Stimulated activated CD8-positive, alpha-beta memory T cell treated with anti-CD3 and anti-CD28 coated beads, Interleukin-15, amount 100 ng/mL, for 48 hours (primary cell): ENCODE data around the gene TRPV5.

Source experiments
- DNase-seq, 2 donors: peaks; one replicate each; pipeline ENCODE4 v3.0.0-alpha.2; 2020; ENCODE audit warnings: low read depth in 2 of 2

Gene TRPV5

DNA sequence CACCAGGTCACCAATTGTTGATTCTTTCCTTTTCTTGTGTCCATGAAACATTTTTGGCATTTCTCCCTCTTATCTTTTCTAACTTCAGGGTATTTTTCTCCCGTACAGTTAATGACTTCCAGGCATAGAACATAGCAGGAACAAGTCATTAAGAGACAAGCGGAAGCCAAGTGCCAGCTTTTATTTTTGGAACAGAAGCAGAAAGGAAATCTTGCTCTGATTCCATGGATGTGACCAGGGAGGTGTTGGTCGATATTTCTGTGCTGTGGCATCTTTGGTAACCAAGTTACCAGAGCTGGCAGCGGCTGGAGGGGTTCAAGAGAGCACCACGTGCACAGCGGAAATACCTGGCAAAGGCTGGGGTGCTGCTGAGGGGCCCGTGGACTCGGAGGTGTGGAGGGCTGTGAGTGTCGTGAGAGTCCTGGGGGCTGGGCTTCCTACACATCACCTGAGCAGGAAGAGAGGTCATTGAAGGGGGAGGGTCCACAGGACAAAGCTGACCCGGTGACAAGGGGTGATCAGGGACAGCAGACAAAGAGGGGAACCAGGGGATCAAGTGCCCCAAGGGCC is 7.5 kb upstream of the TRPV5 start:
- DNase-seq, result no peak

DNA sequence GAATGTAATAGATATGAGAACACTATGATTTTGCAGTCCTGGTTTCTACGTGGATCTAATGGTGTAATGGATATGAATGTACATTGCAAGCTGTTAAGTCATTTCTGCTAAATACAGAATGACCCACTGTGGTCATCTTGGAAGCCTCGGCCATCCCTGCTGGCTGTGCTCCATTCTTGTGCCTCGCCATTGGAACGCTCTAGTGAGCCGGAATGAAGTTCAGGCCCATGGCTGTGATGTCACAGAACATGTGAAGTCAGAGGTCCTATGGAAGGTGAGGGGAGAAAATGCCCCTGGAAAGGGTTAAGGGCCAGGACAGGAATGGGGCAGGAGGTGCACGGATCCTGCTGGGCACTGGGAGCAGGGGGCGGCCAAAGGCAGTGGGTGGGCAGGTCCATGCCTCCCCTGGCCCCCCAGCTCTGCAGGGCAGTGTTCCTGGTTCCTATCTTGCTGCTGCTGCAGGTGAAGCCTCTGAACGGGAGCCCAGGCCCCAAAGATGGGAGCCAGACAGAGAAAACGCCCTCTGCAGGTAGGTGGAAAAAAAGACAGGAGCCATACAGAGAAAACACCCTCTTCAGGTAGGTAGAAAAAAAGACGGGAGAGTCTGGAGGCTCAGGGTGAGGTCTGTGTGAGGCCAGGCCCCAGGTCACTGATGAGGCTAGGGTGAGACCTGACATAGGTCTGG is 5.8 kb upstream of the TRPV5 start, which contains the start of gene LLCFC1:
Gene LLCFC1 (plus strand): TSS at position 259 of the 685 bp plus-strand sequence. CDS start 138 bp downstream, at position 397.
- no peak for DNase-seq

DNA sequence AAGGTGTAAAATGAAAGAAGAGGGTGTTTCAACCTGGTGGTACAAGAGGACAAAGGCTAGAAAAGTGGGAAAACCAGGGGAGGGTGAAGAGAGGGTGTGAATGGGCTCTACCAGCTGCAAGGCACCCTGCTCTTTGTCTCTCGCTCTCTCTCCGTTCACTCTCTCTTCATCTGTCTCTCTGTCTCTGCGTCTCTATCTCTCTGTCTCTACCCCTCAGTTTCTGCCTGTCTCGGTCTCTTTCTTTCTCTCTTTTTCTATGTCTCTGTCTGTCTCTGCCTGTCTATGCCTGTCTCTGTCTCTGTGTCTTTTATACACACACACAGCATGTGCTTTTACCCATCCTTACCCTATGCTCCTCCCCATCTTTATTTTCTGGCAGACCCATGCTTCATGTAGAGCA is 5.1 kb upstream of the TRPV5 start:
- no peak for DNase-seq

DNA sequence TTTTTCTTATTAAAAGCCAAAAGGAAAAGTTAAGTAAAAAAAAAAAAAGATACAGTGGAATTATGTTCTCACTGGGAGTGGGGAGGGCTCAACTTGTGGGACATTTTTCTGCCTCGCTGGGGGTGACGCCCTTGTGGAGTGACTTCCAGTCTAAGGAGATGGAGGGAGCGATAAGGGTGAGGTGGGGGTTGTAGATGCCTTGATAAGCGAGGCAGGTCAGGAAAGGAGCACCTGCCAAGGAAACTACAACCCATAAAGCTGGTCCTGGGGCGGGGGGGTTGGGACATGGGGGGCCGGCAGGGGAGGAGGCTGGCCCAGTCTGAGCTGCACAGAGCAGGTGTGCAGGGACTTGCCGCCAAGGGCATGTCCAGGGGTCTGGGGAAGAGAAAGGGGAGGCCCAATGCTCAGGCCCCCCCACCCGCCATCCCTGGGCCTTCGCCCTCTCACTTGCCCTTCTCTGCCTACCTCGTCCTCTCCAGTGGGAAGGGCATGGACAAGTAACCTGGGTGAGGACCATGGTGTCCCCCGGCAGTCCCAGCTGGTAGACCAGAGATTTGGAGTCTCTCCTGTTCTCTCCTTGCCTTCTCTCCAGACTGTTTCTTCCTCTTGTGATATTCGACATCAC is 2.5 kb upstream of the TRPV5 start:
- DNase-seq, result no peak

DNA sequence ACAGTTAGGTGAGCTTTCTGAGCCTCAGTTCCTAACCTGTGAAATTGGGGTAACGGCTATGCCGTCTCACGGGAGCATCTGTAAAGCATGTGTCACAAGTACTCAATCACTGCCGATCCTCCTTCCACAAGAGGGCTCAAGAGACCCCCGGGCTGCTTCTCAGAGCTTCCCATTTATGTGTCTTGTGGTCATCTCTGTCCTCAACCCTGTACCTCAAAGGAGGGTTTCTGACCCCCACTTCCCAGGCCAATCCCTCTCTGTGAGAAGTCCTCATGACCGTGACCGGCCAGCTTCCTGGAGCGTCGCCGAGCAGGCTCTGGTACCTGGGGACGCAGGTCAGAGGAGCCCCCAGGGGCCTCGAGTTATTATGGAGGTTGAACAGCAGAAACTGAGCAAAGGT is 510 bp upstream of the TRPV5 start:
- no peak for DNase-seq

DNA sequence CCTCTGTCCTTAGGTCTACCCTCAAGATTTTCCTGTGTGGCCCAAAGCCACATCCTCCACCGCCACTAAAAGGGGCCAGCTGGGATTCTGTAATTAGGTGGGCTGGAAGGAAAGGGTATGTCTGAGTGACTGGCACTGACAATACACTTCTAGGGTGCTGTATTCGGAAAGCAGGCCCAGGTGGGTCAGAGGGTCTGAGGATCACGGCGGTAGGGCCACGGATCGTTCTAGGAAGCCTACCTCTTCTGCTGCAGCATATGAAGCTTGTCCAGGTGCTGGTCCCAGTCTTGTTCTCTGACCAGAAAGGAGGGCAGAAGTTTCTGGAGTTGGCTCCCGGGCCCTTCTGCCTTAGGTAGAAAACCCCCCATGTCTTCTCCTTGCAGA is 462 bp downstream of the TRPV5 start:
- no peak for DNase-seq

DNA sequence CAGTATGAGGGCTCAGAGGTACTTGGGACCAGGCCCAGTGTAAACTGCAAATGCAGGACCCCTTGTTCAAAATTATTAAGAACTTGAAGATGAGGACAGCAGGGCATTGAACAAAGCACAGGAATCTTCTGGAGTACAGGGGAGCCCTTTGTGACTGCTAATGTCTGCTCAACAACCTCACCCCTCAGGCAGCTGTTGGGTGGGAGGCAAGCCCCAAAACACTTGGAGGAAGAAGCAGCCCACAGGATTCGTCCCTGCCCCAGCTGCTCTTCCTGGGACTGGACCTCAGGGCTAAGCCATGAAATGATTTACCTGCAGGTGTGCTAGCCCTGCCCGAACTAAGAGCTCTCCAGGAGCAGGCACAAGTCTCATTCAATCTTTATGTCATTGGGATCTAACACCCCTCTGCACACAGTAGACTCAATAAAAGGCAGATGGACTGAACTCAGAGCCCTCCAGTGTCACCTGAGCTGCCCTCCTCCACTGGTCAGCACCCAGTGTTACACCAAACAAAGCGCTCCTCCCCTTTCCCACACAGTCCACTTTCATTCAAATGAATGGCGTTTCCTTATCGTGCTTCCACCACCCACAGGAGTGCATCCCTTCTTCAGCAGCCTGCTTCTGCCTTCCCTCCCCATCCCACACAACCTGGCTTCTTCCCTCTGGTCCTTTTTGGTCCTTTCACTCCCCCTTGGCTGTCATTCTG is 1.0 kb downstream of the TRPV5 start:
- no peak for DNase-seq

DNA sequence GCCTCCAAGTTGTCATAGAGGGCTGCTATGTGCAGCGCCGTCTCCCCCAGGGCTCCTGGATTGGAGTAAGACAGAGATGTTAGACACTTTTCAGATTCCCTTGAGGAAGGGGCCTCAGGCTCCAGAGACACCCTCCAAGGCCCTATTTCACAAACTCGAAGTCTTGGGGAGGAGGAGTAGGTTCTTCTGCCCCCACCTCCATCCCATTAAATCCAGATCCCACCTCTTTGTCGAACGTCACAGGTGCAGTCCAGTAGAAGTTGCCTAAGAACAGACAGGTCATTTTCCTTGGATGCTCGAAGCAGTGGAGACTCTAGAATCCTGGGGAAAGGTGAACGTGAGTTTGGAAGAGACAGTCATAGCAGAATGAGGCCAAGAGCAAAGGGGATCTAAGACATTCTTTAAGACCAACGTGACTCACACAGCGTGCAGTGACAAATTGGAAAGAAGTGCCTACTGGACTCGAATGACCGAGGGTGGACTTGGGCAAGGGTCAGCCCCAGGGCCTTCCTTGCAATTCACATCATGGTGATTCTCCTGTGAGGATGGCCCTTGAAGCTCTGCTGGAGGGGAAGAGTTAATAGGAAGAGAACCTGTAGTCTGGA is 3.3 kb downstream of the TRPV5 start:
- DNase-seq, result no peak

DNA sequence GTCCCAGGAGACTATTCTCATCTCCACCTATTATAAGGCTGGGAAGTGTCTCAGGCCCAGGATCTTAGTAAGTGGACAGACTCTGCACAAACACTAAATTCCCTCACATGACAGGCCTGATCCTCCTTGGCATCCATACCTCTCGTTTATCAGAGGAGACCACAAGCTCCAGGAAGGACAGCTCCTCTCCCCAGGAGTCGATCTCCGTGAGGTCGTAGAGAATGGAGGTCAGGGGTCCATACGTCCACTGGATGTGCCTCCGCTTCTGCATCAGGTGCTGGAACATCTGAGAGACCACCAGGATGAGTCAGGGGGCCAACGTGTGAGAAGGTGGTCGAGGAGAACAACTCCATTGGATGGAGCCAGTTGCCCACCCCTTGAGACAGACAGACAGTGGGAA is 5.6 kb downstream of the TRPV5 start:
- DNase-seq, result no peak

DNA sequence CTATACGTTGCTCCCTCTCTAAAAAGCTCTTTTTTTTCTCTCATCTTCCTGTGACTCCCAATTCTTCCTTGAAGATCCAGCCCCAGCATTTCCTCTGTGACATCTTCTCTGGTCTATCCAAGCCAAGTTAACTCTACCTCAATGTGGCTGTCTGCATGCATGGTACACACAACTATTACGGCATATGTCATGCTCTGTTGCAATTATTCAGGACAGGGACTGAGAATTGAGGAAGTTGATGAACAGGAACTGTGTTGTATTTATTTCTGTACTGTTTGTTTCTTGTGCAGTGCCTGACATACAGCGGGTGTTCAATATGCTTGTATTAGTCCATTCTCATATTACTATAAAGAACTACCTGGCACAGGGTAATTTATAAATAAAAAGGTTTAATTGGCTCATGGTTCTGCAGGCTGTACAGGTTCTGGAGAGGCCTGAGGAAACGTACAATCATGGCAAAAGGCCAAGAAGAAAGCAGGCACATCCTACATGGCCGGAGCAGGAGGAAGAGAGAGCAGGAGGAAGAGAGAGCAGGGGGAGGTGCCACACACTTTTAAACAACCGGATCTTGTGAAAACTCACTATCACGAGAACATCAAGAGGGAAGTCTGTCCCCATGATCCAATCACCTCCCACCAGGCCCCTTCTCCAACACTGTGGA is 6.3 kb downstream of the TRPV5 start:
- no peak for DNase-seq

DNA sequence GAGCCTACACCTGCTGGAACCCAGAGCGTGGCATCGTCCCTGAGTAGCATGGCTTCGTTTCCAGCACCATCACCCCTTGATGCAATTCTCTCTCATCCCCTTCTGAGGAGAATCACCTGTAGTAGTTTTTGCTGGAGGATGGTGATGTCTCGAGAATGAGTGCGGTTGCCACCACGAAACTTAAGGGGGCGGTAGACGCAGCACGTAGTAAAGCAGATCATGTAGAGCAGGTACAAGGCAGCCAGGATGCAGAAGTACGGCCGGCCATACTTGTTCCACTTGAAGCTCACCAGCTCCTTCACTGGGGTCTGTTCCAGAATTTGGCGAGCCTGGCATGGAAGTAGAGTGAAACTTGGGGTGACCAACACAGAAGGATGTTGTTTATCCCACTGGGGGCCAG is 8.1 kb downstream of the TRPV5 start:
- DNase-seq, result no peak

DNA sequence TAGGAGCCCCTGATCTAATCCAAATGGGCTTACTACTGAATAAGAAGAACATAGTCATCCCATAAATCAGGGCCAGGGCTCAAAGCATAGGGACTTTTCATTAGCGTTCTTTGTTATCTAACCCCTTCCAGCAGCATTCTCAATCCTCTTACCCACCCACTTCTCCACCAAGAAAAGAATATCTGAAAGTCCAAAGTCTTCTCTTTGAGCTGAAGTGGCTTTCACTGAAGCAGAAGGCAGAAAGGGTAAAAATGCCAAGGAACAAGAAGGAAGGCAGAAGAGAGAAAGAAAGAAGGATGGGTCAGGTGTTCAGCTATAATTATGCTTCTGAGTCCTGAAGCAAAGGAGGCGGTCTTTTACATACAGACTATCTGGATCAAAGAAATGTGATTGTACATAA is 10.2 kb downstream of the TRPV5 start:
- no peak for DNase-seq

DNA sequence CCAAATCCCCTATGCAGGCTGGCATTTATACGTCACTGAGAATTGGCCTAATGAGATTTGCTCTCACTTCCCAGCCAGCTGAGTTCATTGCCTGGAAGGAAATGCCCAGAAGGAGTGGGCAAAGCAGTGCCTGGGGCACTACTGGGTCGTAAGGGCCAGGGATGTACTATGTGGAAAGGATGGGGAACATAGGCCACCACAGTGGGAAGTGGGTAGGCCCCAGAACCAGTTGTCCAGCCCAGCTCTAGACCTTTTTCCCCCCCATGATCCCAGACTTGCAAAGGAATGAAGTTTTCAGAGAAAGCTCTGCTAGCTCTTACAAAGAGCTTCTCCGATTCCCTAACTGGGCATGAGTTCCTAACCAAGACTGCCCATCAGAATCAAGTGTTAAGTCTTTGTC is 13.9 kb downstream of the TRPV5 start:
- DNase-seq, result no peak

DNA sequence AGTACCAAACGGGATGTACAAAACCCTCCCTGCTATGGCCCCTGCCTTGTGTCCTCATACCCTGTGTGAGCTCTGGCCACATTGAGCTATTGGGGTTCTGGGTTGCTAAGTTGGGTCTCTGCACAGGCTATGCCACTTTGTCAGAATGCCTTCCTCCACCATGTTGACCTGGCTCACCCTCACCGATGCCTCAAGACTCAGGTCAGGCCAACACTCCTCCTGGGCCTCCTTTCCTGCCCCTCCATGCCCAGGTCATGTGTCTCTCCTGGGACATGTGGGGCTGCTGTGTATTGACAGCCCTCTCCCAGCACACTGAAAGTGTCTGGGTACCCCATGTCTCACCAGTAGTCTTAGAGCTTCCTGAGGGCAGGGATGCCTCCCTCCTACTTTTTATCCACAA is 14.6 kb downstream of the TRPV5 start:
- no peak for DNase-seq

DNA sequence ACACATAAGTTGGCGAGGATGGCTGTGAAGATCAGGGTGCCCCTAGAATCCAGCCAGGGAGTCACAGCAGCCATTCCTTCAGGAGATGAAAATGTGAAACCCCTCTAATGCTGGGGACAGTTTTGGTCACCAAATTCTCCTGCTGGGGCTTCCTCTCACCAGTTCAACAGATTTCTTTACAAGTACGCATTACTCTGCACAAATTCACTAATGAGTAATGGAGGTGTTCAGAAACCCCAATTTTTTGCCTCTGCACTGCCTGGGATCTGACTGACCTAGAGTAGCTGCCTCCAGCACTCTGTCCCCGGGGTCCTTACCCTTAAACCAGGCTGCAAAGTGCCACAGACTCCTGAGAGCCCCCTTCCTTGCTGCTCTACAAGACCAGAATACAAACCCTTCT is 16.1 kb downstream of the TRPV5 start:
- DNase-seq, result no peak

DNA sequence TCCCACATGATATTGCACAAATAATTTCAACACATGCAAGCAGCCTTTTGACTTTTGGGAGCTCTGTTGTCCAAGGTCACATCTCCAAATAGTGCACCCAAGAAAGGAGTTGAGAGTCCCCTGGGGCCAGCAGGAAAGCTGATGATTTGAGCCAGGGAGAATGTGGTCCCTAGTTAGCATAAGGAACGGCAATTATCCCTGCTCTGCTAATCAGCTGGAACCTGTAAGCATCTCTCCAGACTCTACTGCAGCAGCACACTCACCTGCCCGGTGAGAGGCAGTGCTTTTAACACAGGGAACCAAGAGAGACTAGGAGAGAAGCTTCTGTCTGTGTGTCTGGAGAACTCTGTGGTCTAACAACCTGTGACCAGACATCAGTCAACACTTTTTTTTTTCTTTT is 17.0 kb downstream of the TRPV5 start:
- no peak for DNase-seq

DNA sequence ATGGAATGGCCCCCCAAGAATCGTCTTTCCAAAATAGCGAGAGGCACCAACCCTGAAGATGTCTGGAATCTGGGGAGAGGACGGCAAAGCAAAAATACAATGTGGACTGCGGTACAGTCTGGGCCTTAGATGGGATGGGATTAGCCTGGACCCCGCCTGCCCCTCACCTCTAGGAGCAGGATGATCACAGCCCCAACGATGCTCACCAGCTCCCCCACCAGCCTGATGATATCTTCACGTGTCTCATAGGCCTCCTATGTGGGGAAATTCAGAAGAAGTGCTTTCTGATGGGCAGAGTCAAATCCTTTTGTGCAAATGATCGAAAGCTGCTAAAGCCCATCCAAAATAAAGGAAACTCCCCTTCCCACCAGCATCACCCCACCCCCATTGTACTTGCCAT is 18.2 kb downstream of the TRPV5 start:
- no peak for DNase-seq

DNA sequence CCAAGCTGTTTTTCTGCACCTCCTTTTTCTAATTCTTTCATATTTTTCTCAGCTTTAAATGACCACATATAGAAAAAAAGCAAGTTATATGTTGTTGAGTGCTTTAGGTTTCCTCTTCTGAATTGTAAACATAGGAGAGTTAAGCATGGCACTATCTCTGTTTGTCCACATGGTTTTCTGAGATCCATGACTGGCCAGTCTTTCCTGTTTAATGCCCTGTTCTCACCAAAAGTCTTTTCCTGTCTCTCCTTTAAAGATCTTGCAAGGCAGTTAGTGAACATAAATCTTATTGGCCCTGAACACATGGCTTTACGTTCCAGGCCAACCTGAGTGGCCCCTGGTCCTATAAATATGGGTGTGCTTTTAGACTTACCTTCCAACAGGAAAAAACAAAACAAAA is 19.4 kb downstream of the TRPV5 start:
- DNase-seq, result no peak

DNA sequence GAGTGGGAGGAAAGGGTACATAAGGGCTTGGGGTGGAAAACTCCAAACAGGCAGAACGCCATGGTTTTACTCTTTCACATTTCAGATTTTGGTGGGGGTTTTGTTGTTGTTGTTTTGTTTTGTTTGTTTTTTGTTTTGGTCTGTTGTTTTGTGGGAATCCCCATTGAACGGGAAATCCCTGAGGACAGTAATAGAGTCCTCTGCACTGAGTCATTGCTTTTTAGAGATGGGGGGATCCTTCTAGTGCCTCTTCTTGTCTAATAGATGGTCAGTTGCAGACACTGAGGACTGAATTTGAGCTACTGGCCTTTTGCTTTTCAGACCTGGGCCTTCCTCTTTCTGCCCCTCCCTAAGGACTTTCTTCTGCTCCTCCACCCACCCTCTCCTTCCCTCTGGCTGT is 20.0 kb downstream of the TRPV5 start:
- DNase-seq, result no peak

DNA sequence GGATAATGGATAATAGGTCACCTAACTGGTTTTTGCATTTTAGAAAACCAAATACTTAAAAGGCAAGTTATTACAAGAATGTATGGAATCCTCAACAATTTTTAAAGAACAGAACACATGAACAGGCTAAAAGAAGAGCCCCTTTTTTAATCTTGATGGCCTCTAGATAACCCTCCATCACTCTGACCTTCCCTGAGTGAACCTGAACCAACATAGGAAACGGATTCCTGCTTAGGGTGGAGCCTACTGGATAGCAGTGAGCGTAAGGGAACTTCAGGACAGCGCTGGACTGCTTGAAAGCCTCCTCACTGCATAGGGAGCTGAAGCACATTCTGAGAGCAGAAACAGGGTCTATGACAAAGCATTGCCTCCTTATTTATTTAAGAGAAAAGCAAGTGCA is 20.5 kb downstream of the TRPV5 start:
- no peak for DNase-seq

DNA sequence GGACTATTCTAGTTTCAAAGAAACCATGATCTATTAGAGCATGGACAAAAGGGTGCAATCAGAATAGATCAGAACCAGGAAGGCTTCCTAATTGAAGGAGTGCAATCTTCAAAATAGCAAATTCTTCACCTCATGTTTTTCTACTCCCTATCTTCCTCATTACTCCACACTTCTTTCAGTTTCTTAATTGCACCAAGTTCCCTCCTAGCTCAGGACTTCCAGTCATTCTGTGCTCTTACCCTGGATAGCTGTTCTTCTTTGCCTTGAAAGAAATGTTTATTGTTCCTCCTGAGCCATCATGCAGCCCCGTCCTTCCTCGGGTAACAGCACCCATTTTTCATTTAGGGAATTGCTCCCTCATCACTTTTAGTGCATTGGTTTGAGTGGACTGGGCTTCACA is 23.1 kb downstream of the TRPV5 start:
- DNase-seq, result no peak

DNA sequence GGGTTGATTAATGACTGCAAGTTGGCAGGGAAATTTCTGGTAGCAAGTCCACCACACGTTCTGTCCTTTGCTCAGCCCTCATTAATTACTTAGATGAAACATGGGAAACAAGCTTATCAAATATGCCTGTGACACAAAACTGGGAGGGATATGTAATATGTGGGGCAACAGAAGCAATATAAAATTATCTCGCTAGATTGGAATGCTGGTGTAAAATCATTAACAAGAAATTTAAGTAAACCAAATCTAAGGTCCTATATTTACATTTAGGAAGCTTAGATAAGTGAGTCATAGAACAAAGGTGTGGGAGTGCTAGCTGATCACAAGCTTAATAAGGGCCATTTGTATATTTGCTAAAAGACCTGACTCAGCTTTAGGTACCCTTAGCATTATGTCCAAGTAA is 23.5 kb downstream of the TRPV5 start:
- DNase-seq, result no peak
